Neural cell (in vitro differentiated cells): ENCODE measurements around the gene NLRX1. TPM values are rescaled to one million over a fixed set of nuclear protein-coding genes. Genes with fewer than 3 reads are reported as not detected.

Experiments
- polyA plus RNA-seq: library from polyadenylated mRNA; depleted of rRNA; stranded (reverse); fragments of >200 nt; gene quantifications from 2 replicates; pipeline ENCODE4 v1.2.3, GENCODE V29; 2014

Gene NLRX1
- polyA plus RNA-seq, 1 donor from 2014 or later, result 1.6 TPM

Other genes starting within 250 kb of the NLRX1 start
- gene BCL9L, start 242.8 kb upstream of the NLRX1 start, polyA plus RNA-seq, result 1.1 and 1.5 TPM in 2 replicates
- gene UPK2, start 212.4 kb upstream of the NLRX1 start, polyA plus RNA-seq, result 0.38 TPM in 1 of 2 replicates, not detected in the other
- gene FOXR1, start 197.0 kb upstream of the NLRX1 start, polyA plus RNA-seq, result not detected in 2 replicates
- gene CENATAC, start 170.6 kb upstream of the NLRX1 start, polyA plus RNA-seq, result 69.9 and 70.3 TPM in 2 replicates
- 1,615 and 1,728 TPM in 2 replicates for gene RPS25, start 150.4 kb upstream of the NLRX1 start, polyA plus RNA-seq
- 271 and 276 TPM in 2 replicates for gene TRAPPC4, start 150.0 kb upstream of the NLRX1 start, polyA plus RNA-seq
- 23.5 and 25.8 TPM in 2 replicates for gene SLC37A4, start 137.8 kb upstream of the NLRX1 start, polyA plus RNA-seq
- 68.4 and 74.6 TPM in 2 replicates for gene HYOU1, start 111.5 kb upstream of the NLRX1 start, polyA plus RNA-seq
- 24.1 and 24.8 TPM in 2 replicates for gene VPS11, start 100.9 kb upstream of the NLRX1 start, polyA plus RNA-seq
- gene HMBS, start 83.8 kb upstream of the NLRX1 start, polyA plus RNA-seq, result 12.7 and 15.9 TPM in 2 replicates
- 9.8 and 27.0 TPM in 2 replicates for gene DPAGT1, start 66.9 kb upstream of the NLRX1 start, polyA plus RNA-seq
- 13.6 and 21.6 TPM in 2 replicates for gene C2CD2L, start 61.4 kb upstream of the NLRX1 start, polyA plus RNA-seq
- gene HINFP, start 47.1 kb upstream of the NLRX1 start, polyA plus RNA-seq, result 50.0 and 58.8 TPM in 2 replicates
- gene ABCG4, start 19.7 kb upstream of the NLRX1 start, polyA plus RNA-seq, result 1.5 and 3.0 TPM in 2 replicates
- not detected in 2 replicates for gene NHERF4, start 16.8 kb downstream of the NLRX1 start, polyA plus RNA-seq
- 10.5 and 10.7 TPM in 2 replicates for gene CBL, start 37.6 kb downstream of the NLRX1 start, polyA plus RNA-seq
- 7.5 and 12.5 TPM in 2 replicates for gene MCAM, start 148.4 kb downstream of the NLRX1 start, polyA plus RNA-seq
- gene RNF26, start 165.8 kb downstream of the NLRX1 start, polyA plus RNA-seq, result 1.9 and 2.6 TPM in 2 replicates
- gene C1QTNF5, start 172.2 kb downstream of the NLRX1 start, polyA plus RNA-seq, result not detected in 2 replicates
- not detected in 2 replicates for gene MFRP, start 178.0 kb downstream of the NLRX1 start, polyA plus RNA-seq
- 0.59 and 0.74 TPM in 2 replicates for gene USP2, start 213.0 kb downstream of the NLRX1 start, polyA plus RNA-seq